RPMI7951 (cell line): ENCODE results near the gene IFNGR1. TPM values are rescaled to one million over a fixed set of nuclear protein-coding genes. Genes with fewer than 3 reads are reported as not detected.

Experiments used
- DNase-seq: peaks from one replicate; pipeline ENCODE4 v3.0.0-alpha.2; 2012; ENCODE audit warnings: low read depth
- total RNA-seq: library from RNA; depleted of rRNA; stranded (reverse); fragments of >200 nt; shearing (Covaris generic); gene quantifications from 2 replicates; pipeline ENCODE4 v1.2.3, GENCODE V29; 2014; rRNA removed

Gene IFNGR1
- total RNA-seq, 1 experiment from 2014 or later: 55.2 TPM

DNA sequence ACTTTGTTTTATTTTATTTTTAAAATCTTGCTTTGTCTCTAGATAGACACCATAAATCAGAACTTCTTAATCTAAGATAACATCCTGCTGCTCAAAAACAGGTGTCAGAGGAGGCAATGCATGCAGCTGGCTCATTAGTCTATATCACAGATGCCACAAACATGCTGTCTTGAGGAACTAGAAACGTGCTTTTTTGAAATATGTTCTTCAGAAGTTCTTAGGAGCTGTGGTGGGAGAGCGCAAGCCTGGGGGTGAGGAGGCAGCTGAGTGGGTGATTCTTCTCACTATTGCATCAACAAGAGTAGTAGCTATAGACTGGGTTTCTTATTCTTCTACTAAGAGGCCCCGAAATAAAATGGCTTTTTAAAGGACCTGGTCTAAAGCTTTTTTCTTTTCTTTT lies 69.1 kb downstream of the IFNGR1 start:
- no peak for DNase-seq

DNA sequence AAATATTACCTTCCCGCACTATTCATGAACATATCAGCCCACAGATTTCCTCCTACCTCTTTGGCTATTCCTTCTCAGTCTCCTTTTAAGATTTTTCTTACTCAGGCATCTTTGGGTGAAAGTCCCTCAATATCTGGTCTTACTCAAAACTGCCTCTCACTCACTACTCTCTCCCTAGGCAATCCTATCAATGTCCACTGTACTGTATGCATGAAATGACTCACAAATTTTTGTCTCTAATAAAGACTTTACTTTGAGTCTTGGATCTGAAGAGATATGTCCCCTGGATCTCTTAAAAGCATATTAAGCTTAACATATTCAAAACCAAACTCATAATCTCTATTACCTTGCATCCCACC lies 70.2 kb downstream of the IFNGR1 start:
- DNase-seq: no peak

DNA sequence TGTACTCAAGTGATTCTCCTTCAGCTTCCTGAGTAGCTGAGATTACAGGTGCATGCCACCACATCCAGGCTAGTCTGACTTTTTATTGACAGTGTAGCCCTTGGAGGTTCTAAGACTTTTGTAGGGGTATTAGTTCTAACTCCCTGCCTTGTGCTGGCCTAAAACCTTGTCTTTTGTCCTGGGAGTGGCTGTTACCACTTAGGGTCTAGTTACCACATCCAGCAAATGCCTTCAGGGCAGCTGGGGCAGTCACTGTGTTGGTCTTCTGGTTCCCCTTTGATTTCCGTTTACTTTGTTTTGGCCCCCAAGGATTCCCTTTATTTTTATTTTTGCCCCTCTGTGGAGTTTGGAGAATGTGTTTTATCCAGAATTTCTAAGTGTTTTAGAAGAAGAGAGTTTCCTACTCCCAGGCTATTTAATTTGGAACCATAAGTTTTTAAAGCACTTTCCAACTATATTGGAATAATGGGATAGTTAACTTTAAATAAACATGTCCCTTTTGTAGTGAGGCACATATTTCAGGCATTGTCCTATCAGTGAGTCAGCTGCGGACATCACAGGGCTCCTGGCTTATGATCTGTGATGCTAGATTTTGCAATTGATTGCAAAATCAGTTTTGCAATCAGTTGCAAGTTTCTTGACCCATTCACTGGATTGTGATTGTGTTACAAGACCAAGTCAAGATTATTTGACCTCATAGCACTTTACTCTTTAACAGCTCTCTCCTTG lies 70.7 kb downstream of the IFNGR1 start:
- peak; percentile 37 for DNase-seq

Other genes with a start within 250 kb of the IFNGR1 start
- gene IL20RA, start 174.4 kb downstream of the IFNGR1 start, total RNA-seq: not detected in 2 replicates
- gene IL22RA2, start 45.7 kb downstream of the IFNGR1 start, total RNA-seq: not detected in 2 replicates